Body of pancreas (tissue), 4 donors: ENCODE data around the gene EPHB1. TPM values are rescaled to one million over a fixed set of nuclear protein-coding genes. Genes with fewer than 3 reads are reported as not detected.

Experiments used
- ATAC-seq: fragments of 150-250 bp; one replicate; pipeline ENCODE4 v1.9.1; 2016
- DNase-seq, 4 donors: peaks; one replicate each; pipeline ENCODE4 v3.0.0-alpha.2; 2019
- H3K27ac ChIP-seq, 4 donors: fragments of 200-600 bp; sonication (generic); 1 replicate in 3 of 4; 2 replicates in 1 of 4; pipeline versions ENCODE4 v1.5.1 to v1.6.1; 2016 to 2019; ENCODE audit warnings: mild to moderate bottlenecking in 1 of 4, mixed read lengths in 1 of 4, moderate library complexity in 1 of 4
- H3K27me3 ChIP-seq, 2 donors: fragments of 200-600 bp; sonication (generic); one replicate each; pipeline ENCODE4 v1.6.0; 2016; ENCODE audit warnings: mild to moderate bottlenecking in 1 of 2
- H3K36me3 ChIP-seq, 2 donors: fragments of 200-600 bp; sonication (generic); replicated peaks in 1 of 2; 2 replicates each; pipeline ENCODE4 v1.5.1; 2016; ENCODE audit warnings: low read depth in 2 of 2; ENCODE audit not compliant: insufficient read depth in 1 of 2
- H3K4me1 ChIP-seq: fragments of 200-600 bp; sonication (generic); one replicate; pipeline ENCODE4 v1.6.0; 2016
- H3K4me3 ChIP-seq, 2 donors: fragments of 200-600 bp; sonication (generic); 1 replicate in 1 of 2; 2 replicates in 1 of 2; pipeline ENCODE4 v1.5.1; 2016 to 2019
- H3K9me3 ChIP-seq, 3 donors: fragments of 200-600 bp; sonication (generic); 1 replicate in 2 of 3; 2 replicates in 1 of 3; pipeline ENCODE4 v1.5.1; 2016
- POLR2A ChIP-seq, 3 donors: fragments of 450-650 bp; IDR thresholded peaks; one replicate each; pipeline ENCODE4 v1.6.1; 2016; ENCODE audit warnings: antibody characterized with exemption in 3 of 3, mild to moderate bottlenecking in 2 of 3
- WGBS, 2 donors: methylation state at CpG; one replicate each; pipeline ENCODE4 v1.1.5; 2017; 5-methylcytosine and 5-hydroxymethylcytosine counted together
- intact Hi-C: fragments of 100-400 bp; cut with DNase I; formaldehyde crosslinking; loops from one replicate; pipeline ENCODE4 v1.15.1; 2023
- total RNA-seq, 2 donors: library from RNA; depleted of rRNA; stranded (reverse); fragments of >200 nt; gene quantifications; one replicate each; pipeline ENCODE4 v1.1.0, GENCODE V29; 2016
- TF ChIP-seq, protein P1 (sequence below), 7 experiments: fragments of 450-650 bp in 4 of 7; fragments of 200-600 bp in 3 of 7; sonication (generic) in 3 of 7; IDR thresholded peaks; one replicate each; pipeline ENCODE4 v1.5.1; 2016 to 2019; ENCODE audit warnings: antibody characterized with exemption in 7 of 7

EPHB1 gene
- total RNA-seq, 2 donors from 2014 or later = 1.3 TPM; not detected in 1

DNA sequence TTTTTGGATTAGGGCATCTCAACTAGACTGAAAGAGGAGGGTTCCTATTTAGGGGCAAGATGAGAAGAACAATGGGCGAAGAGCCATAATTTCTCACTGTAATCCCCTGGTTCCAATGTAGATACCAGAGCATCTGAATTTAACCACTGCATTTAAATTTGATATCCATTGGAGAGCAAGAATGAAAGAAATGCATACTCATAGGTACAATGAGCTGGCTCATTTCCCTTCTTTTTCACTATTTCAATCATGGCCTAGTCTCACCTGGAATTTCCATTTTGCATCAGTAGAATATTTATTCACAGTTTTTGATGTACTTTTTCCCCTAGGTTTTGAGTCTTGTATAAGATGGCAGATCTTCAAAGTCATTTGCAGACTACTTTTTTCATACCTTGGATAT, 13.8 kb downstream of the EPHB1 start:
- WGBS, 2 donors = 66 to 82% methylated on average over 1 of the region's 1 CpG
- no peaks in the 10 kb centered on the region for H3K27me3 ChIP-seq
- intact Hi-C loops = no loop called here

DNA sequence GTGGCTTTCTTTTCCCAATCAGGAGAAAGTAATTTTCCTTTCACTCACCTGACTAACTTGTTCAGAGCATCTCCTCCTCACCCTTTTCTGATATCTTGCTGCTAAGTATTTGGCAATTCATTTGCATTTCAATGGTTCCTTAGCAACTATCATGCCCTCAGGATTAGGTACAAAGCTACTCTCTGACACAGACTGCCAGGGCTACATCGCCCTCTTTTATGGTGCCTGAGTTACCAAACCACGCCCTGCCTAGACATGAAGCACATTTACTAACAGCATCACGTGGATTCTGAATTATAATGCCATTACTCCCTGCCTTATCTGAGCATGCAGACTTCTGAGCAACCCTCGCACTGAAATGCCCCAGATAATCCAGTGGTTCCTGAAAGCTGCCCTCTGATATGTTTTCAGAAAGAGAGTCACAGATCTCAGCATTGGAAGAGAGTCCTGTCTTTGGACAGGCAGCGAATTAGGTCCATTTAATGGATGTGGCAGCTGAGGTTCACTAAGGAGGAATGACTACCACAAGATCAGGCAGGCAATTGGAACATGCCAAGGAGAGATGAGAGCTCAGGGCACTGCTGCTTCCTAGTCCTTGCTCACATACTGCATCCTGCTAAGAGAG, 14.5 kb downstream of the EPHB1 start:
- Histone ChIP-seq H3K4me1 (no peaks in the 10 kb centered on the region), H3K4me3 (no peak overlapping the region), H3K9me3 (no peaks in the 10 kb centered on the region), H3K27me3 (no peaks in the 10 kb centered on the region), H3K27ac (no peak overlapping the region), H3K36me3 (no peaks in the 10 kb centered on the region)
- 42 to 50% methylated on average over 5 of the region's 5 CpGs for WGBS, 2 donors
- DNase-seq (no peak), ATAC-seq (no peak)
- no peak for TF ChIP-seq POLR2A (IDR thresholded peaks at IDR 0.05)
- TF ChIP-seq, protein P1, sequence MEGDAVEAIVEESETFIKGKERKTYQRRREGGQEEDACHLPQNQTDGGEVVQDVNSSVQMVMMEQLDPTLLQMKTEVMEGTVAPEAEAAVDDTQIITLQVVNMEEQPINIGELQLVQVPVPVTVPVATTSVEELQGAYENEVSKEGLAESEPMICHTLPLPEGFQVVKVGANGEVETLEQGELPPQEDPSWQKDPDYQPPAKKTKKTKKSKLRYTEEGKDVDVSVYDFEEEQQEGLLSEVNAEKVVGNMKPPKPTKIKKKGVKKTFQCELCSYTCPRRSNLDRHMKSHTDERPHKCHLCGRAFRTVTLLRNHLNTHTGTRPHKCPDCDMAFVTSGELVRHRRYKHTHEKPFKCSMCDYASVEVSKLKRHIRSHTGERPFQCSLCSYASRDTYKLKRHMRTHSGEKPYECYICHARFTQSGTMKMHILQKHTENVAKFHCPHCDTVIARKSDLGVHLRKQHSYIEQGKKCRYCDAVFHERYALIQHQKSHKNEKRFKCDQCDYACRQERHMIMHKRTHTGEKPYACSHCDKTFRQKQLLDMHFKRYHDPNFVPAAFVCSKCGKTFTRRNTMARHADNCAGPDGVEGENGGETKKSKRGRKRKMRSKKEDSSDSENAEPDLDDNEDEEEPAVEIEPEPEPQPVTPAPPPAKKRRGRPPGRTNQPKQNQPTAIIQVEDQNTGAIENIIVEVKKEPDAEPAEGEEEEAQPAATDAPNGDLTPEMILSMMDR (IDR thresholded peaks at IDR 0.05) = no peak
- intact Hi-C loops = no loop called here

More for the DNA sequence above, 13.8 kb downstream of the EPHB1 start:
- ATAC-seq (no peak), DNase-seq (no peak)
- Histone ChIP-seq H3K4me3 (no peak overlapping the region), H3K4me1 (no peaks in the 10 kb centered on the region), H3K27ac (no peak overlapping the region), H3K9me3 (no peaks in the 10 kb centered on the region), H3K36me3 (no peaks in the 10 kb centered on the region)
- no peak for TF ChIP-seq POLR2A (IDR thresholded peaks at IDR 0.05)
- TF ChIP-seq, protein P1 (IDR thresholded peaks at IDR 0.05) = no peak

- intact Hi-C loops = no loop called here
- Histone ChIP-seq H3K27ac (no peak overlapping the region), H3K36me3 (no peaks in the 10 kb centered on the region), H3K4me3 (no peak overlapping the region), H3K4me1 (no peaks in the 10 kb centered on the region), H3K27me3 (no peaks in the 10 kb centered on the region), H3K9me3 (no peaks in the 10 kb centered on the region)
- no peak for TF ChIP-seq POLR2A (IDR thresholded peaks at IDR 0.05)
- TF ChIP-seq, protein P1 (IDR thresholded peaks at IDR 0.05) = no peak
- ATAC-seq (no peak), DNase-seq (no peak)
- 17 to 44% methylated on average over 2 of the region's 2 CpGs for WGBS, 2 donors
These were observed 15.0 kb downstream of the EPHB1 start for GRCh38 chr3:134810052-134810435.

GRCh38 chr3:134810850-134811249, 15.8 kb downstream of the EPHB1 start:
- Histone ChIP-seq H3K36me3 (no peaks in the 10 kb centered on the region), H3K27me3 (no peaks in the 10 kb centered on the region), H3K9me3 (no peaks in the 10 kb centered on the region), H3K4me3 (no peak overlapping the region), H3K4me1 (no peaks in the 10 kb centered on the region), H3K27ac (no peak overlapping the region)
- no peak for DNase-seq
- 66 to 87% methylated on average over 2 of the region's 2 CpGs for WGBS, 2 donors
- intact Hi-C loops = no loop called here
- no peak for ATAC-seq
- no peak for TF ChIP-seq POLR2A (IDR thresholded peaks at IDR 0.05)
- TF ChIP-seq, protein P1 (IDR thresholded peaks at IDR 0.05) = no peak

- Histone ChIP-seq H3K27me3 (no peaks in the 10 kb centered on the region), H3K27ac (no peak overlapping the region), H3K4me3 (no peak overlapping the region), H3K36me3 (no peaks in the 10 kb centered on the region), H3K4me1 (no peaks in the 10 kb centered on the region), H3K9me3 (no peaks in the 10 kb centered on the region)
- no peak for TF ChIP-seq POLR2A (IDR thresholded peaks at IDR 0.05)
- TF ChIP-seq, protein P1 (IDR thresholded peaks at IDR 0.05) = no peak
- WGBS, 2 donors = 38% methylated on average over 1 of the region's 1 CpG; no CpG with 5 or more reads in 1 of the 2 donors
- ATAC-seq (no peak), DNase-seq (no peak)
- intact Hi-C loops = no loop called here
These were observed 18.6 kb downstream of the EPHB1 start for GRCh38 chr3:134813618-134814017.
